ENCODE results near the gene KCNQ1. TPM values are rescaled to one million over a fixed set of nuclear protein-coding genes. Genes with fewer than 3 reads are reported as not detected.

KCNQ1 gene
- total and polyA plus RNA-seq, 9 of the 15 experiments (the other 6 are each of a cell fraction or from before 2014, with no cell fraction given) = 0.44 TPM; not detected in 8

- TF ChIP-seq HMBOX1 (IDR thresholded peaks at IDR 0.05) (no peak), ZNF764 (CRISPR knock-in tag; IDR thresholded peaks at IDR 0.05; ENCODE audit: low read depth) (no peak)
Measured at GRCh38 chr11:2666828-2667570, 222.2 kb downstream of the KCNQ1 start (continued).

GRCh38 chr11:2667940-2668339 is 223.1 kb downstream of the KCNQ1 start:
- H4K20me1 ChIP-seq (replicated peaks; ENCODE audit: control insufficient read depth, insufficient read depth, low read length) = no peaks in the 10 kb centered on the region; the same call in 1 of the 2 replicates
- H3K4me3 ChIP-seq = no peak overlapping the region
- no peak overlapping the region for H3K27ac ChIP-seq (ENCODE audit: extremely low read depth, low read depth, low read length)
- DNase-seq (ENCODE audit: extremely low read depth in 1 of 4, low spot score in 3 of 4) (no peak), FAIRE-seq (no peak), ATAC-seq (no peak)
- H3K4me2 ChIP-seq (ENCODE audit: insufficient read depth, low read length) = no peak overlapping the region
- H3K9me3 ChIP-seq (replicated peaks; ENCODE audit: control insufficient read depth, insufficient read depth, low read depth, low read length) = peaks cover 5% of the 10 kb centered on the region; the same call in 1 of the 2 replicates
- peaks cover 4% of the 10 kb centered on the region for H3K9me1 ChIP-seq (ENCODE audit: control insufficient read depth, insufficient read depth, low read length)
- H3K4me1 ChIP-seq (replicated peaks in 1 of 2; ENCODE audit: control insufficient read depth in 2 of 2, insufficient read depth in 2 of 2, low read length in 2 of 2) = no peaks in the 10 kb centered on the region
- in situ Hi-C loops (cut with MboI) = no loop called here
- H2AFZ ChIP-seq (ENCODE audit: low read depth, low read length) = no peak overlapping the region
- no TSS peak for BruUV-seq (replicated peaks)
- ChIA-PET CTCF (ENCODE audit: low intra/inter-chr PET ratio) (no interaction called here), POLR2A (no interaction called here)
- intact Hi-C loops (cut with micrococcal nuclease) = no loop called here
- no peak overlapping the region for H3K9ac ChIP-seq (ENCODE audit: insufficient read depth in 1 of 2, low read depth in 2 of 2, low read length in 2 of 2)
- H3K36me3 ChIP-seq (ENCODE audit: control insufficient read depth, insufficient read depth, low read length) = peaks cover 35% of the 10 kb centered on the region; the same call in 2 of the 3 replicates
- WGBS (ENCODE audit: insufficient coverage, low coverage, missing lambda C conversion rate) = 58% methylated on average over 2 of the region's 2 CpGs
- no peaks in the 10 kb centered on the region for H3K27me3 ChIP-seq (ENCODE audit: control insufficient read depth in 2 of 2, insufficient read depth in 2 of 2, low read length in 2 of 2)
- peaks cover 5% of the 10 kb centered on the region; the same call in 2 of the 3 replicates for H3K79me2 ChIP-seq (ENCODE audit: control insufficient read depth, insufficient read depth, low read length)
- TF ChIP-seq NR1H2 (CRISPR knock-in tag; IDR thresholded peaks at IDR 0.05) = no peak
- peak; percentile 89 for TF ChIP-seq ZNF263 (CRISPR knock-in tag; IDR thresholded peaks at IDR 0.05; ENCODE audit: borderline replicate concordance)
- no peak for TF ChIP-seq ZBTB34 (CRISPR knock-in tag; IDR thresholded peaks at IDR 0.05)
- no peak for TF ChIP-seq ATF7 (IDR thresholded peaks at IDR 0.05)
- TF ChIP-seq ZKSCAN8 (CRISPR knock-in tag; IDR thresholded peaks at IDR 0.05) = no peak
- TF ChIP-seq TRIM25 (IDR thresholded peaks at IDR 0.05; ENCODE audit: borderline replicate concordance) = no peak
- TF ChIP-seq MAFG (tag; conservative IDR thresholded peaks at IDR 0.05) = no peak
- no peak for TF ChIP-seq PREB (CRISPR knock-in tag; IDR thresholded peaks at IDR 0.05)
- peak; percentile 35; the same call in 1 of the 2 replicates for TF ChIP-seq ESRRA (IDR thresholded peaks at IDR 0.05; ENCODE audit: borderline replicate concordance, low read depth)
- no peak for TF ChIP-seq POLR3G (IDR thresholded peaks at IDR 0.05; ENCODE audit: extremely low read depth, insufficient read length, insufficient replicate concordance)
- no peak for TF ChIP-seq SIRT6 (IDR thresholded peaks at IDR 0.05; ENCODE audit: low read depth, low read length)
- TF ChIP-seq ZC3H4 (CRISPR knock-in tag; IDR thresholded peaks at IDR 0.05; ENCODE audit: borderline replicate concordance) = no peak
- no peak for TF ChIP-seq CEBPG (CRISPR knock-in tag; IDR thresholded peaks at IDR 0.05)
- no peak for TF ChIP-seq CEBPG (tag; conservative IDR thresholded peaks at IDR 0.05 in 1 of 2, IDR thresholded peaks at IDR 0.05 in 1 of 2)
